ENCODE data around the gene BMP6. TPM values are rescaled to one million over a fixed set of nuclear protein-coding genes. Genes with fewer than 3 reads are reported as not detected.

BMP6 gene
- total RNA-seq, 1 donor from 2014 or later: 0.41 TPM

DNA sequence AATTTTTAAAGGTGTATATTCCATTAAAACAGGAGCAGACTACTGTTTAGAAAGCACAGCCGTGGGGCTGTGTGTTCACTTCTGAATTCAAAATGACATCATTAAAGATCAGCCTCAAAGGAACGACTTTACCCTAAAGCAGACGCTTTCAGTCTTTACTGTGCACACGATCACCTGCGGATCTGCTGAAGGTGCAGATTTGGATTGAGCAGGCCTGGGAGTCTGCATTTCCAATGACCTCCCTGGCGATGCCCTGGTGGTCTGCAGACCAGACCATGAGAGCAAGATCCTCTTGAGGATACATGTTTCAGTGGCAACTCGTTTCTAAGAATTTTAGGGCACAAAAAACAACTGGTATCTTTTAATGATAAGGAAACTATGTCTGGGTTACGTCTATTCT lies 157.5 kb downstream of the BMP6 start:
- Histone ChIP-seq H3K27me3 (no peaks in the 10 kb centered on the region), H3K36me3 (peaks cover 6% of the 10 kb centered on the region), H4K20me1 (ENCODE audit: low read depth) (no peaks in the 10 kb centered on the region), H3K9ac (no peak overlapping the region), H3K27ac (no peak overlapping the region), H3K4me1 (no peaks in the 10 kb centered on the region), H2AFZ (replicated peaks) (no peak overlapping the region), H3F3A (ENCODE audit: low read depth) (no peaks in the 10 kb centered on the region), H3K4me3 (no peak overlapping the region), H3K4me2 (no peak overlapping the region), H3K79me2 (ENCODE audit: low read depth) (no peaks in the 10 kb centered on the region), H3K9me3 (ENCODE audit: low read depth) (no peaks in the 10 kb centered on the region)
- Mint-ChIP-seq H3K36me3 (peaks cover 43% of the 10 kb centered on the region), H3K27ac (no peak overlapping the region), H3K4me1 (no peaks in the 10 kb centered on the region), H3K27me3 (ENCODE audit: insufficient read depth, low read depth) (peaks cover 4% of the 10 kb centered on the region), H3K9me3 (no peaks in the 10 kb centered on the region), H3K4me3 (no peak overlapping the region)
- no peak for TF ChIP-seq EZH2phosphoT487 (IDR thresholded peaks at IDR 0.05)
- TF ChIP-seq EZH2 (IDR thresholded peaks at IDR 0.05): no peak
- TF ChIP-seq, protein P1, sequence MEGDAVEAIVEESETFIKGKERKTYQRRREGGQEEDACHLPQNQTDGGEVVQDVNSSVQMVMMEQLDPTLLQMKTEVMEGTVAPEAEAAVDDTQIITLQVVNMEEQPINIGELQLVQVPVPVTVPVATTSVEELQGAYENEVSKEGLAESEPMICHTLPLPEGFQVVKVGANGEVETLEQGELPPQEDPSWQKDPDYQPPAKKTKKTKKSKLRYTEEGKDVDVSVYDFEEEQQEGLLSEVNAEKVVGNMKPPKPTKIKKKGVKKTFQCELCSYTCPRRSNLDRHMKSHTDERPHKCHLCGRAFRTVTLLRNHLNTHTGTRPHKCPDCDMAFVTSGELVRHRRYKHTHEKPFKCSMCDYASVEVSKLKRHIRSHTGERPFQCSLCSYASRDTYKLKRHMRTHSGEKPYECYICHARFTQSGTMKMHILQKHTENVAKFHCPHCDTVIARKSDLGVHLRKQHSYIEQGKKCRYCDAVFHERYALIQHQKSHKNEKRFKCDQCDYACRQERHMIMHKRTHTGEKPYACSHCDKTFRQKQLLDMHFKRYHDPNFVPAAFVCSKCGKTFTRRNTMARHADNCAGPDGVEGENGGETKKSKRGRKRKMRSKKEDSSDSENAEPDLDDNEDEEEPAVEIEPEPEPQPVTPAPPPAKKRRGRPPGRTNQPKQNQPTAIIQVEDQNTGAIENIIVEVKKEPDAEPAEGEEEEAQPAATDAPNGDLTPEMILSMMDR (IDR thresholded peaks at IDR 0.05): no peak
- DNase-seq (ENCODE audit: low spot score): no peak

DNA sequence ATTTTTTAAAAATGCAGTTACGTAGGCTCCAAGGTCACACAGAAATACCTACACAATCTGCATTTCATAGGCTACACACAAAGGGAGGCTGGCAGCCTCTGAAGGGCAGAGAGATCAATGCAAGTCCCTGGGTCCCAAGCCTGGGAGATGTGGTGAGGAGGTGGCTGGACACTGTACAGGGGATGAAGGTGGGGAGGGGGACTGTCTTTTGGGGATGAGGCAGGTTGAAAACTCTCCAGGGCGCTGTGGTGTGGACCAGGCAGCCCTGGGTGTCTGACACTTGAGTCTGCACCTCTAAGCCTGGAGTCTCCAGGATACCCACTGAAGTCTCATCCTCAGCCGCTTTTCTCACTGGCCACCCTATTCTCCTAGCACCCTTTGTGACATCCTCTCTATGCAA lies 160.2 kb downstream of the BMP6 start:
- DNase-seq (ENCODE audit: low spot score): no peak
- H3K4me1 ChIP-seq: no peaks in the 10 kb centered on the region
- no peaks in the 10 kb centered on the region for H3K79me2 ChIP-seq (ENCODE audit: low read depth)
- H3K4me3 ChIP-seq: no peak overlapping the region
- no peak overlapping the region for H3K27ac ChIP-seq
- H4K20me1 ChIP-seq (ENCODE audit: low read depth): no peaks in the 10 kb centered on the region
- no peak overlapping the region for H3K4me2 ChIP-seq
- H3K27me3 ChIP-seq: no peaks in the 10 kb centered on the region
- H3K9me3 ChIP-seq (ENCODE audit: low read depth): no peaks in the 10 kb centered on the region
- H2AFZ ChIP-seq (replicated peaks): no peak overlapping the region
- H3K9me3 Mint-ChIP-seq: no peaks in the 10 kb centered on the region
- H3K36me3 ChIP-seq: peaks cover 3% of the 10 kb centered on the region
- peaks cover 4% of the 10 kb centered on the region for H3K27me3 Mint-ChIP-seq (ENCODE audit: insufficient read depth, low read depth)
- no peak overlapping the region for H3K4me3 Mint-ChIP-seq
- no peaks in the 10 kb centered on the region for H3K4me1 Mint-ChIP-seq
- TF ChIP-seq EZH2phosphoT487 (IDR thresholded peaks at IDR 0.05): no peak
- TF ChIP-seq, protein P1 (IDR thresholded peaks at IDR 0.05): no peak
- no peak for TF ChIP-seq EZH2 (IDR thresholded peaks at IDR 0.05)
- H3K27ac Mint-ChIP-seq: no peak overlapping the region
- H3F3A ChIP-seq (ENCODE audit: low read depth): no peaks in the 10 kb centered on the region
- no peak overlapping the region for H3K9ac ChIP-seq
- H3K36me3 Mint-ChIP-seq: peaks cover 46% of the 10 kb centered on the region

DNA sequence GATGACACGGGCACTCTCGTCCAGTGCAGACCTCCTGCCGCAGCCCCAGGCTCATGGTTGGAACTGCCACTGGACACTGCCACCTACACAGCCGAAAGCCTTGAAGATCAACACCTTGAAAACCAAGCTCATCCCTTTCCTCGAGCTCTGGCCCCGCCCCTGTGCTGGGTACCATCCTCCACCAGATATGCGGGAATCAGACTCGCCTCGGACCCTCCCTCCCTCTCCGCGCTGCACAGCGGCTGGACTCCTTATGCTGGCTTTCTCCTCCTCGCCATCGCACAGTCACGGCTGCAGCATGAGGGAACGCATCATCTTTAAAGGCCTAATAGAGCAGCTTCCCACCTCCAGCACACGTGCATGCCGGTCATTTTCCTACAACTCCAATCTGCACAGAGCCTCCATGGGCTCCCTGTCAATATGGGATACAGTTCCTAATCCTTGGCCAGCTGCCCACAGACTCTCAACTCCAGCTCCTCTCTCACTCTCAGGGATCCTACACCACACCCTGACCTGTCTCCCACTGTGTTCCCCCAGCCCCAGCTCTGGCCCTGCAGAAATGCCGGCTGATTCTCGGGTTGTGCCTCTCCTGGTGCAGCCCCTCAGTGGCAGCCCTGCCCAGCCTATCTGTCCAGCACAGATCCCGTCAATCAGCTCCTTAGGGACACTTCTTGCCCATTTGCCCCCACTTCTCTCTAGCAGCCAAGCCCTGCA lies 161.5 kb downstream of the BMP6 start:
- H3K9me3 Mint-ChIP-seq: no peaks in the 10 kb centered on the region

More for the DNA sequence above, 161.5 kb downstream of the BMP6 start:
- Histone ChIP-seq H3K9ac (no peak overlapping the region), H3K4me3 (no peak overlapping the region), H3K36me3 (no peaks in the 10 kb centered on the region), H3K79me2 (ENCODE audit: low read depth) (no peaks in the 10 kb centered on the region), H3K4me1 (no peaks in the 10 kb centered on the region), H3K4me2 (no peak overlapping the region), H3F3A (ENCODE audit: low read depth) (no peaks in the 10 kb centered on the region), H3K27me3 (no peaks in the 10 kb centered on the region), H3K9me3 (ENCODE audit: low read depth) (no peaks in the 10 kb centered on the region), H3K27ac (no peak overlapping the region), H4K20me1 (ENCODE audit: low read depth) (no peaks in the 10 kb centered on the region), H2AFZ (replicated peaks) (no peak overlapping the region)
- TF ChIP-seq, protein P1 (IDR thresholded peaks at IDR 0.05): no peak
- TF ChIP-seq EZH2 (IDR thresholded peaks at IDR 0.05) (no peak), EZH2phosphoT487 (IDR thresholded peaks at IDR 0.05) (no peak)
- Mint-ChIP-seq H3K36me3 (peaks cover 49% of the 10 kb centered on the region), H3K4me1 (no peaks in the 10 kb centered on the region), H3K27ac (no peak overlapping the region), H3K27me3 (ENCODE audit: insufficient read depth, low read depth) (peaks cover 4% of the 10 kb centered on the region), H3K4me3 (no peak overlapping the region)
- DNase-seq (ENCODE audit: low spot score): no peak
